ENCODE data around the gene DIP2C.

DIP2C gene

DNA sequence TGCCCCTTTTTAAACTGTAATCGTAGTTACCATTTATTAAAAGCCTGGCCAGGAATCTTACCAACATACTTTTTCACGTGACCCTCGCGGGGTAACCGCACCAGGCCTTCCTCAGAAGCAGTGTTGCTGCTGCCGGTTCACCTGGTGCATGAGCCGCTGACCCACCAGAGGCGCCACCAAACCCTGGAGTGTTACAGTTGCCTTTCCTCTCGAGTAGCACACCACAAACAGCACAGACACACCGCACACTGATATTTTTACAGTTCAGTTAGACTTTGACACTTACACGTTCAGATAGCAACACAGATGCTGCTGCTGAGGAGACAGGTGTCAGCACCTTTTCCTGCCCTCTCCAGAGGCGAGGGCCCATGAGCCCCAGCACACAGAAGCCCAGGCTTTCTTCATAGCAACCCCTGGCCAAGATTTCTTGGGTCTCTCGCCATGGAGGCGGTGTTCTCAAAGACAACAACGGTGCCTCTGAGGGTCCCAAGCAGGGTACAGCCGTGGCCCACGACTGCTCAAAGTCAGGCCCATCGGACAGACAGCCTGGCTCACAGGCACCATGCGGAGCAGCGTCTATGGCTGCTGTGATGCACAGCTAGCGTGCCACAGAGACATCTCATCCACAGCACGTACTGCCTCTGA lies 123.1 kb downstream of the DIP2C start:
- DNase-seq = no peak

- no peak for DNase-seq
Observed at GRCh38 chr10:565676-566075, 123.8 kb downstream of the DIP2C start.

DNA sequence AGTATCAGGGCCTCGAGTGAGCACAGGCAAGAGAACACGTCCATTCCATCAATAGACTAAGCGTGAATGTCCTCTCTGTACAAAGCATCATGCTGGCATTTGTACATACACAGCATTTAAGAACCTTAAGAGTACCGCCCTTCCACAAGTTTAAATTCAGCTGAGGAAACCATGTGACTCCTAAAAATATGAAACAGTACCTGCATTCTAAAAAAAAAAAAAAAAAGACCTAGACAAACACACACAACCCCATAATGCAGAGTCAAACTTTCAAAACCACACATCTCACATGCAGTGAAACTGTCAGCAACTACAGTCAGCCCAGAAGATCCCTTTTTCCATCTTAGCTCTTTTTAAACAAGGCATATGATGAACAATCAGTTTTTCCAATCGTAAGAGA lies 124.3 kb downstream of the DIP2C start:
- DNase-seq = no peak

DNA sequence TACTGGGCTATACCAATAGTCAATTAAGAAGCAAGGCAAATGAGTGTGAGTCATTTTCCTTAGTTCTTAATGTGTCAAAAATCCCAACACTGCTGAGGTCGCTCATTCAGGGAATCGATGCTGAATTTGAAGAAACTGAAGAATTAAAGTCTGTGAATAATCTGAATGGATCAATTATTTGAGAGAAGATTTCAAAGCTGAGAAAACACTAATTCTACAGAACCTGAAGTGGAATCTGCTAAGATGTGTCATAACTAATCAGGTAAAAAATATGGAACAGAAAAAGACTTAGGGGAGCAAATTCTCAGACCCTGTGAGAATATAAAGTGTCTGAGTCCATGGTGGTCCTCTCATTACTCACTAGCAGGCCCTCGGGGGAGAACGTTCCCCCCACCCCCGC lies 125.6 kb downstream of the DIP2C start:
- no peak for DNase-seq

GRCh38 chr10:562142-562541 lies 127.3 kb downstream of the DIP2C start:
- DNase-seq = no peak

DNA sequence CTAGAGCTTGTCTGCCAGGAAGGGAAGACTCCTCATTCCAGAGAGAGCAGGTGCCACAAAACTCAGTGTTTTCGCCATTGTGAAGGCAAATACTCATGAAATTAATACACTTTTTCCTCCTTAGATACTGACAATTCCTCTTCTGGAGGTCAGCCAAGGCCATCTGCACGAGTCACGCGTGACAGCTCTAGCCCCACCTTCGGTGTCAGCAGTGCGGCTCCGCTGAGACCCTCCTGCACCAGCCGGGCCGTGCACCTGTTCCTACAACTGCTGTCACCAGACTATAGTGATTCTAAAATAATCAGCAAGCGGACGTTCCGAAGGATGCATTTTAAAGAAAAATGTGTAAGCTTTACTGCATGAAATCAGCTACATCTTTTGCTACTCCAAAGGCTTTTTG lies 127.7 kb downstream of the DIP2C start:
- no peak for DNase-seq

GRCh38 chr10:560314-560992 lies 129.0 kb downstream of the DIP2C start:
- no peak for DNase-seq

GRCh38 chr10:559767-560047 lies 129.8 kb downstream of the DIP2C start:
- no peak for DNase-seq

GRCh38 chr10:558891-559766 lies 130.3 kb downstream of the DIP2C start:
- no peak for DNase-seq

DNA sequence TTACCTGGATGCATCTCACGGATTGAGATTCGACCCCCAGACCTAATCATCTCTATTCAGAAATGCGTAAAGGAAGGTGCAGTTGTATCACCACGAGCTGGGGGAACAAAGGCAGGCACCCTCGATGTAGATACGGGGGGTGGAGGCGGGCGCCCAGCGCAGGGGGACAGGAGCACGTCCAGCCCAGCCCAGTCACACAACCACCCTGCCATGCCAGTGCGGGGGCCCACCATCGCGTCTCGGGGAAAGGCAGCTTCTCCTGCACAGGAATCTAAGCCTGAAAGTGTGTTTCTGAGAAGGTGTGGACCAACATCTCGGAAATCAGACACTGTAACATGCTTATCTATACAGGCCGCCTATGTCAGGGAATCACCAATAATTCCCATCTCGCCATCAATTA lies 131.1 kb downstream of the DIP2C start:
- no peak for DNase-seq

GRCh38 chr10:557792-558328 lies 131.6 kb downstream of the DIP2C start:
- DNase-seq = no peak

DNA sequence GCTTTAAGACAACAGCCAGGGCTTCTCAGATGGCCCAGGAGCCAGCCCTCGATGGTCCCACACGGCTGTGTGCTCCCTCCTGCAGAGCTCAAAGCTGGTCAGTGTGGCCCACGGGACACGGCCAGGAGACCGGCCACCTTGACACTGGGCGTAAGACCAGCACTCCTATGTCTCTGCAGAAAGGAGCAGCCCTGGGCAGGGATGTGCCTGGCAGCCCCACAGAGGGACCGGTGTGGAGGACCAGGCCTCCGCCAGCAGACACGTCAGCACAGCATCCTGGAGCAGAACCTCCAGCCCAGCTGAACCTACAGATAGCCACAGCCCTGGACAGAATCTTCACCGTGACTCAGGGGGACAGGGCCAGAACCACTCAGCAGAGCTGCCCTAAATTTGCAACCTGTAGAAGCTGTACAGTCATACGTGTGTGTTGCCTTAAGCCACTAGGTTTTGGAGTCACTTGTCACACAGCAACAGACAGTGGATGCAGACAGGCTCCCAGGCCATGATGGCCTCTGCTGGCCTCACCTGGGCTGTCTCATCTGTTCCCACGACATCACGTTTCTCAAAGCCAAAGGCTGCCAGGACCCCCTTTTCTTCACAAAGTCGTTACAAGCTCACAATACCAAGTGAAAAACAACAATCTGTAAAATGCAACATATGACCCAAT lies 132.4 kb downstream of the DIP2C start:
- DNase-seq = no peak

GRCh38 chr10:555682-556350 lies 133.7 kb downstream of the DIP2C start:
- no peak for DNase-seq

GRCh38 chr10:555281-555680 lies 134.2 kb downstream of the DIP2C start:
- no peak for DNase-seq

DNA sequence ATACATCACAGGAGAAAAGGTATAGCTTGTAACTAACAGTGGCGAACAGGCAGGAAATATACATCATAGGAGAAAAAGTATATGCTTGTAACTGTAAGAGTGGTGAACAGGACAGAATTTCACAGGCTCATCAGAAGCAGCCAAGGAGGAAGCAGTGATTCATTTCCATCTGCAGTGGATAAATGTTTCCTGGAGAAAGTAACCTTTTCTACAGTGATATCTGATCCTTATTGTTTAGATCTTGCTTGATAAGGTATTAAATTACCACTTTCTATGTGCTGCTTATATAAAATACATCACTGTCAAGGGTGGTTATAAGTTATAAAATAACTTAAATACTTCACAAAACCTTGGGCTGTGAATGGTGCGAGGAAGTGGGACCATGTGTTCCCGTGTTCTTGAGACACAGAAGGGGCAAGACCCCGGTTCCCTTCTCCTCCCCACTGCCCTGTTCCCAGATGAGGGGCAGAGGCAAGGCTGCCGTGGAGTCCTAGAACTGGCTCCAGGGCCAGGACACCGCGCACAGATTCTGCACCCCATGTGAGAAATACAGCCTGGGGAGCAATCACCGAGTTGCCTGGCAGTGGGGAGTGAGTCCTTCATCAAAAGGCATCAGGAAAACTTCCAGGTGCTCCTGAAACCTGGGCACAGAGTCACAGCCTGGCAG lies 135.2 kb downstream of the DIP2C start:
- no peak for DNase-seq

DNA sequence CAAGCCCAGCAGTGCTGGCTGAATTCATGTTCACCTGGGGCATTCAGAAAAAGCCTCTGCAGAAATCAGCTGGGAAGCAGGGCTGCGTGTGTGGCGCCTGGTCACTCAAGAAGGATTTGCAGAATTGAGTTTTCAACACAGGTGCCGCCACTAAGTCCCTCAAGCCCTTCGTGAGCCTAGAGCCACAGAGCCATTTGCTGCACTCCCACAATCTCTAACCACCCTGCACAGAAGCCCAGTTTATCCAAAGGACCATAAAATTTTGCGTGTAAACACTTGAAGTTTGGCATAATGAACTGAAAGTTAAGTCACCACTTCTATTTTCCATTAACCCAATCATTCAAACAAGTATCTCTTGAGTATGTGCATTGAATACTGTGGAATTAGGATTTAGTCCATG lies 136.2 kb downstream of the DIP2C start:
- no peak for DNase-seq

DNA sequence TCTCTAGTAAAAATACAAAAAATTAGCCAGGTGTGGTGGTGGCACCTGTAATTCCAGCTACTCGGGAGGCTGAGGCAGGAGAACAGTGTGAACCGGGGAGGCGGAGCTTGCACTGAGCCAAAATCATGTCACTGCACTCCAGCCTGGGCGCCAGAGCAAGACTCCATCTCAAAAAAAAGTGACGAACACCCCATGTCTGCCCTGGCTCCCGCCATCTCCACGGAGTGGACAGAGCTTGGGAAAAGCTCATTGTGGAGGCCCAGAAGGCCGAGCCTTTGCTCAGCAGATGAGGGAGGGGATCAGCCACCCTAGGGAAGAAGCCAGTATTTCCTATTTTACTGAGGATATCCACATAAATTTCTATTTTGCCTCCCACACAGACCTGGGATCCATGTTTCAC lies 136.8 kb downstream of the DIP2C start:
- DNase-seq = no peak

- no peak for DNase-seq
Observed at GRCh38 chr10:551373-552252, 137.9 kb downstream of the DIP2C start.

DNA sequence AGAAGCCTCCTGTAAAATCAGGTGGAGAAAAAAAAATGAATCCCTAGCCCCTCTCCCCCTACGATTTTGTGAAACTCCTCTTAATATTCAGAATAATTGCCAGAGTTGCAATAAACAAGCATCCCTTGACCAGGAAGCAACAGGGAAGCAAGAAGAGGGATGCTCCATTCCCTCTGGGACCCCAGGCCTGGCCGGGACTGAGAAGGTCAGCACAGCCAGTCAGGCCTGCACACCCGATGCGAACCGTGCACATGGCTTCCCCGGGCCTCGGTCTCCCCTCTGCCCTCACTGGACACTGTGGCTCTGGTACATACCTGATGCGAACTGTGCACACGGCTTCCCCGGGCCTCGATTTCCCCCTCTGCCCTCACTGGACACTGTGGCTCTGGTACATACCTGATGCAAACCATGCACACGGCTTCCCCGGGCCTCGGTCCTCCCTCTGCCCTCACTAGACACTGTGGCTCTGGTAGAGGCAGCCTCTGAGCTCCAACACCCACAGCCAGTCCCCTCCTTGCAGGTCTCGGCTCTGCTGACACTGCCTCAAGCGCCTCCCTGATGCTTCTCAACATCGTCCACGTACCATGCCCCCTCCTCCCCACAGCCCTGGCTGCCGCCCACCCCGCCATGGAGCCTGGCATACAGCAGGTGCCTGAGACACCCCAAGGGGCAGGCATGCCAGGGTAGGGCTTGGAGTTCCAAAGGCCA lies 138.6 kb downstream of the DIP2C start:
- no peak for DNase-seq

DNA sequence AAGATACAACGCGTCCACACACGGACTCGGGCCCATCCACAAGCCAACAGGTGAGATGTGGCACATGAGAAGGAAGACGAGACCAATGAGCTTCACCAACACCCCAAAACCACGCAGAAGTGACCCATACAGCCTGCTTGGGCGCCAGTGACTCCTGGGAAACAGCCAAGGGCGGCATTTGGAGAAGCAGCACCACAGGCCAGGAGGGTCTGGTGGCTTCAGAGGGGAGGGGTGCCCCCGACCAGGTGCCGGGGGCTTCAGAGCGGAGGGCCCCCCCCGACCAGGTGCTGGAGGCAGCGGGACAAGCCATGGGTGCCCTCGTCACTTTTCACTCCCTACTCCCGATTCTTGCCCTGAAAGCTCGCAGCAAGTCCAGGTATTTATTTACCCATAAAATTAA lies 140.1 kb downstream of the DIP2C start:
- no peak for DNase-seq

Data from activated T-cell treated with anti-CD3 and anti-CD28 coated beads, Interleukin-2, amount 50 U/mL, for 1 hour (primary cell).